HuH-7.5 (cell line): ENCODE data around the gene ZNF638.
"Not testable (repeated sequence)": the region's sequence is repeated elsewhere in the genome, so short reads cannot be mapped to it uniquely, and the experiment has no call there.

ENCODE experiments used
- DNase-seq: peaks from one replicate; pipeline ENCODE4 v3.0.0; 2011; ENCODE audit warnings: low spot score

Gene ZNF638

GRCh38 chr2:71395471-71395870 lies 63.9 kb downstream of the ZNF638 start:
- DNase-seq = no peak

GRCh38 chr2:71402427-71402826 lies 70.8 kb downstream of the ZNF638 start:
- no peak for DNase-seq

- no peak for DNase-seq
These were observed 78.0 kb downstream of the ZNF638 start for GRCh38 chr2:71409611-71410010.

- DNase-seq = no peak
These were observed 79.1 kb downstream of the ZNF638 start for GRCh38 chr2:71410696-71411095.

GRCh38 chr2:71416866-71417265 lies 85.3 kb downstream of the ZNF638 start:
- DNase-seq = not testable (repeated sequence)

GRCh38 chr2:71417300-71418202 lies 86.0 kb downstream of the ZNF638 start:
- no peak for DNase-seq

GRCh38 chr2:71419145-71419544 lies 87.6 kb downstream of the ZNF638 start:
- no peak for DNase-seq

GRCh38 chr2:71419976-71420375 lies 88.4 kb downstream of the ZNF638 start:
- DNase-seq = no peak

GRCh38 chr2:71422786-71423185 lies 91.2 kb downstream of the ZNF638 start:
- no peak for DNase-seq

GRCh38 chr2:71423817-71424420 lies 92.3 kb downstream of the ZNF638 start:
- no peak for DNase-seq

GRCh38 chr2:71426721-71427120 lies 95.1 kb downstream of the ZNF638 start:
- no peak for DNase-seq

- no peak for DNase-seq
These were observed 97.1 kb downstream of the ZNF638 start for GRCh38 chr2:71428472-71429383.

GRCh38 chr2:71445142-71445541 lies 113.6 kb downstream of the ZNF638 start:
- DNase-seq = not testable (repeated sequence)

GRCh38 chr2:71446505-71446904 lies 114.9 kb downstream of the ZNF638 start:
- no peak for DNase-seq

- DNase-seq = no peak
These were observed 117.8 kb downstream of the ZNF638 start for GRCh38 chr2:71449343-71449742.

GRCh38 chr2:71451705-71452104 lies 120.1 kb downstream of the ZNF638 start:
- DNase-seq = no peak

- peak; percentile 85 for DNase-seq
These were observed 121.0 kb downstream of the ZNF638 start for GRCh38 chr2:71452565-71452964.

GRCh38 chr2:71453404-71454220 lies 122.0 kb downstream of the ZNF638 start, which contains the start of gene DYSF:
TSS of gene DYSF (plus strand) at chr2:71453561.
- no peak for DNase-seq

- no peak for DNase-seq
These were observed 122.8 kb downstream of the ZNF638 start for GRCh38 chr2:71454221-71455010.

GRCh38 chr2:71455011-71455740 lies 123.6 kb downstream of the ZNF638 start:
- DNase-seq = no peak
